Activated naive CD4-positive, alpha-beta T cell treated with anti-CD3 and anti-CD28 coated beads, Interleukin-2, amount 50 U/mL, for 24 hours (primary cell): Measurements from ENCODE around the gene PLEKHM1.
"Not testable (repeated sequence)": the region's sequence is repeated elsewhere in the genome, so short reads cannot be mapped to it uniquely, and the experiment has no call there.

Source experiments
- H3K27ac Mint-ChIP-seq: one replicate; pipeline ENCODE4 v1.8.0; 2021; ENCODE audit warnings: mild to moderate bottlenecking, mixed read lengths
- H3K27me3 Mint-ChIP-seq: one replicate; pipeline ENCODE4 v1.8.0; 2021; ENCODE audit warnings: mixed read lengths
- H3K36me3 Mint-ChIP-seq: one replicate; pipeline ENCODE4 v1.8.0; 2021; ENCODE audit warnings: mixed read lengths
- H3K4me1 Mint-ChIP-seq: one replicate; pipeline ENCODE4 v1.8.0; 2021; ENCODE audit warnings: mixed read lengths
- H3K4me3 Mint-ChIP-seq: one replicate; pipeline ENCODE4 v1.8.0; 2021; ENCODE audit warnings: mild to moderate bottlenecking, mixed read lengths
- H3K9me3 Mint-ChIP-seq: one replicate; pipeline ENCODE4 v1.8.0; 2021; ENCODE audit warnings: mixed read lengths

The PLEKHM1 gene

GRCh38 chr17:45475436-45475835 lies 15.1 kb downstream of the PLEKHM1 start:
- H3K4me1 Mint-ChIP-seq, H3K4me3 Mint-ChIP-seq, H3K27ac Mint-ChIP-seq: not testable (repeated sequence)

DNA sequence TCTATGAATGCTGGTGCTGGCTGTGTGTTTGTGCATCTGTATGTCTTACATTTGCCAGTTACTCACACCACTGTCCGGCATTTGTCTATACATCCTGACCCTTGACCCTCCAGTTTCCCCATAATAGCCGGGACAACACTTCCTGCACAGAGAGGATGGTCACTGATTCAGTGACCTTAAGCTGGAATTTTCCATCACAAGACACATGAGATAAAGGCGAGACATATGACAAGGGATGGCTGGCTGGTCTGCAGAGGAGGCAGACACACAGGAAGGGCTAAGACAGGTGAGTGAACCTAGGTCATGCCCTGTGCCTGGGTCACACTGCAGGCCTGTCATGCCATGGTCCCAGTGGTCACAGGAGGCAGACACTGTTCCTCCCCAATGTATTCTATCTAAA lies 18.3 kb downstream of the PLEKHM1 start:
- H3K27me3 Mint-ChIP-seq, H3K4me3 Mint-ChIP-seq, H3K9me3 Mint-ChIP-seq, H3K27ac Mint-ChIP-seq, H3K4me1 Mint-ChIP-seq, H3K36me3 Mint-ChIP-seq: not testable (repeated sequence)

More at GRCh38 chr17:45475436-45475835, 15.1 kb downstream of the PLEKHM1 start:
- not testable (repeated sequence) for H3K9me3 Mint-ChIP-seq, H3K27me3 Mint-ChIP-seq, H3K36me3 Mint-ChIP-seq

GRCh38 chr17:45469204-45469563 lies 21.3 kb downstream of the PLEKHM1 start:
- H3K36me3 Mint-ChIP-seq, H3K27ac Mint-ChIP-seq, H3K9me3 Mint-ChIP-seq, H3K4me3 Mint-ChIP-seq, H3K27me3 Mint-ChIP-seq, H3K4me1 Mint-ChIP-seq: not testable (repeated sequence)

GRCh38 chr17:45468293-45469203 lies 22.0 kb downstream of the PLEKHM1 start:
- H3K27ac Mint-ChIP-seq, result peak overlapping the region; percentile 8
- not testable (repeated sequence) for H3K9me3 Mint-ChIP-seq, H3K36me3 Mint-ChIP-seq, H3K27me3 Mint-ChIP-seq, H3K4me1 Mint-ChIP-seq, H3K4me3 Mint-ChIP-seq

DNA sequence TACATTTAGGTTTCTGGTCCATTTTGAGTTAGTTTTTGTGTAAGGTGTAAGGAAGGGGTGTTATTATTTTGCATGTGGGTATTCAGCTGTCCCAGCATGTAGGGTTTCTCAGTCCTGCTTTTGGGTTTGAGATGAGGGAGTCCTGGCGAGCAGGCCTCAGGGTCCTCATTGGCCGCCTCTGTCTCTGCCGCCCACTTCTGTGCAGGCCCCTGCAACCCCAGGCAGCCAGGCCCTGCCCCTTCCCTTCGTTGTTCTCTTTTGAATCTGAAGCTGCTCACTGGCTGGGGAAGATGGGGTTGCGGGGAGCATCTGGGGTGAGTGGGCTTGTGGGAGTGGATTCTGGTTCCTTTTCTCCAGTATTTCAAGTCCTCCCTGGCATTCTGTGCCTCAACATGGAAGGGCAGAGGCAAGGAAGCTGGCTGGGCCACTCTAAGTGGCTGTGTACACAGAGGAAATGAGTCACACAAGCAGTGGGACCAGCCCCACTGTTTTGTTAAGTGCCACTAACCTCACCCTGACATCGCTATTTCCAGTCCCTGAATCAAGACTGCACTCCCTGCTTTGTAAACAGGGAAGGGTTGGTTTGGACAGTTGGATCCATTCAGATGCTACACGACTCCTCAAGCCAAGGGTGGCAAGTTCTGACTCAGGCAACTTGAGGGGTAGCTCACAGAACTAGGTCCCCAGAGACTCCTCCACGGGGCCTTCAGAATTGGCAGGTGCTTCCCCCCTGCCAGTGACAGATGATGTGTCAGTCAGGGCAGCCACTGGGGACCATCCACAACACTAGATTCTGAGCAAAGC lies 28.8 kb downstream of the PLEKHM1 start:
- H3K36me3 Mint-ChIP-seq, H3K27me3 Mint-ChIP-seq, H3K4me1 Mint-ChIP-seq, H3K9me3 Mint-ChIP-seq, H3K4me3 Mint-ChIP-seq, H3K27ac Mint-ChIP-seq: not testable (repeated sequence)

DNA sequence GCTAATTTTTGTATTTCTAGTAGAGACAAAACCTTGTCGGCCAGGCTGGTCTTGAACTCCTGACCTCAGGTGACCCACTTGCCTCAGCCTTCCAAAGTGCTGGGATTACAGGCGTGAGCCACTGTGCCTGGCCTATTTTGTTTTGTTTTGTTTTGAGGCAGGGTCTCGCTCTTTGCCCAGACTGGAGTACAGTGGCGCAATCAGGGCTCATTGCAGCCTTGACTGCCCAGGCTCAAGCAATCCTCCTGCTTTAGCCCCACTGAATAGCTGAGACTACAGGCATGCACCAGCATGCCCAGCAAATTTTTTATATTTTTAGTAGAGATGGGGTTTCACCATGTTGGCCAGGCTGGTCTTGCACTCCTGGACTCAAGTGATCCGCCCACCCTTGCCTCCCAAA lies 30.1 kb downstream of the PLEKHM1 start:
- H3K27ac Mint-ChIP-seq, H3K9me3 Mint-ChIP-seq, H3K36me3 Mint-ChIP-seq, H3K27me3 Mint-ChIP-seq, H3K4me3 Mint-ChIP-seq, H3K4me1 Mint-ChIP-seq: not testable (repeated sequence)

GRCh38 chr17:45454341-45454740 lies 36.2 kb downstream of the PLEKHM1 start:
- H3K4me3 Mint-ChIP-seq, H3K9me3 Mint-ChIP-seq, H3K27ac Mint-ChIP-seq, H3K27me3 Mint-ChIP-seq, H3K36me3 Mint-ChIP-seq, H3K4me1 Mint-ChIP-seq: not testable (repeated sequence)

GRCh38 chr17:45453731-45454130 lies 36.8 kb downstream of the PLEKHM1 start:
- not testable (repeated sequence) for H3K4me3 Mint-ChIP-seq, H3K27me3 Mint-ChIP-seq, H3K4me1 Mint-ChIP-seq, H3K9me3 Mint-ChIP-seq, H3K36me3 Mint-ChIP-seq, H3K27ac Mint-ChIP-seq

DNA sequence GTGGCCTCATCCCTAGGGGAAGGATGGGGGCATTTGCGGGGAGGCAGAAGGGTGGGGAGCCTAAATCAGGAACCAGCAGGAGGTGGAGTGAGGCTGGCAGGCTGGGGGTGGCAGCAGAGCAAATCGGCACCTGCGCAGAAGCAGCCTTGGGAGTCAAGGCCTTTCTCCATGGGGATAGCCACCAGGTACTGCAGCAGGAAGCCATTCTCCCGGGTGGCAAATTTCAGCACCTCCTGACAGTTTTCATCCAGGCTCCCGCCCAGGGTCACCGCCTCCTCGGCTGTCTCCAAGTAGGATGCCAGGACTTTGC lies 37.3 kb downstream of the PLEKHM1 start:
- H3K4me3 Mint-ChIP-seq, H3K36me3 Mint-ChIP-seq, H3K27ac Mint-ChIP-seq: not testable (repeated sequence)

GRCh38 chr17:45452329-45453224 lies 37.9 kb downstream of the PLEKHM1 start:
- H3K36me3 Mint-ChIP-seq, H3K27ac Mint-ChIP-seq, H3K9me3 Mint-ChIP-seq, H3K27me3 Mint-ChIP-seq, H3K4me1 Mint-ChIP-seq, H3K4me3 Mint-ChIP-seq: not testable (repeated sequence)

More for the DNA sequence above, 37.3 kb downstream of the PLEKHM1 start:
- H3K9me3 Mint-ChIP-seq, H3K4me1 Mint-ChIP-seq, H3K27me3 Mint-ChIP-seq: not testable (repeated sequence)

GRCh38 chr17:45451660-45452059 lies 38.9 kb downstream of the PLEKHM1 start:
- not testable (repeated sequence) for H3K4me1 Mint-ChIP-seq, H3K9me3 Mint-ChIP-seq

DNA sequence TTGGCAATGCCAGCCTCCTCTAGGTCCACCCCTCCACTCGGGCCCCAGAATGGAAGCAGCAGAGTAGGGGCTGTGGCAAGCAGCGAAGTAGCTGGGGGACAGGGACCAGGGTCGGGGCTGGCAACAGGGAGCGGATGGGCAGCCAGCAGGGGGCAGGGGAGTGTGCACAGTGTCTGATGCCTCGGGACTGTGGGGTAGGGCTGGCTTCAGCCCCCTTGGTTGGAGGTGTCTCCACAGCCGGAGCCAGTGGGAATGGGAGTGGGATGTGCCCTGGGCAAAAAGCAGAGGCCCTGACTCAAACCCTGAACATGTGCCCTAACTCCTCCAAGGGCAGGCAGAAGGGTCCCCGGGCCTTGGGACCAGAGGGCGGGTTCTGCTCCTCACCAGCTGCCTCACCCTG lies 39.4 kb downstream of the PLEKHM1 start:
- Mint-ChIP-seq H3K36me3 (peaks cover 3% of the 10 kb centered on the region), H3K27me3 (no peaks in the 10 kb centered on the region), H3K9me3 (no peaks in the 10 kb centered on the region), H3K4me3 (no peak overlapping the region), H3K27ac (no peak overlapping the region), H3K4me1 (peaks cover 2% of the 10 kb centered on the region)

More at GRCh38 chr17:45451660-45452059, 38.9 kb downstream of the PLEKHM1 start:
- not testable (repeated sequence) for H3K27me3 Mint-ChIP-seq, H3K27ac Mint-ChIP-seq, H3K4me3 Mint-ChIP-seq, H3K36me3 Mint-ChIP-seq

GRCh38 chr17:45449708-45450329 lies 40.7 kb downstream of the PLEKHM1 start:
- not testable (repeated sequence) for H3K9me3 Mint-ChIP-seq, H3K27me3 Mint-ChIP-seq, H3K4me3 Mint-ChIP-seq, H3K27ac Mint-ChIP-seq, H3K4me1 Mint-ChIP-seq, H3K36me3 Mint-ChIP-seq

GRCh38 chr17:45449260-45449659 lies 41.3 kb downstream of the PLEKHM1 start:
- not testable (repeated sequence) for H3K4me1 Mint-ChIP-seq, H3K27me3 Mint-ChIP-seq, H3K4me3 Mint-ChIP-seq, H3K27ac Mint-ChIP-seq, H3K9me3 Mint-ChIP-seq, H3K36me3 Mint-ChIP-seq

GRCh38 chr17:45448483-45448882 lies 42.0 kb downstream of the PLEKHM1 start:
- not testable (repeated sequence) for H3K36me3 Mint-ChIP-seq, H3K27ac Mint-ChIP-seq, H3K4me1 Mint-ChIP-seq, H3K4me3 Mint-ChIP-seq, H3K9me3 Mint-ChIP-seq, H3K27me3 Mint-ChIP-seq

GRCh38 chr17:45448066-45448465 lies 42.5 kb downstream of the PLEKHM1 start:
- not testable (repeated sequence) for H3K36me3 Mint-ChIP-seq, H3K4me1 Mint-ChIP-seq, H3K4me3 Mint-ChIP-seq, H3K9me3 Mint-ChIP-seq, H3K27me3 Mint-ChIP-seq
- peak overlapping the region; percentile 12 for H3K27ac Mint-ChIP-seq
